HCEC 1CT (cell line): Measurements from ENCODE around the gene STPG3.

Experiments
- DNase-seq: peaks from one replicate; pipeline ENCODE4 v3.0.0-alpha.2; 2017

STPG3 gene

GRCh38 chr9:137222190-137223077 is 28.7 kb upstream of the STPG3 start, which contains the start of gene RNF208:
RNF208 (minus strand) TSS chr9:137222240; CDS start chr9:137221212, 1,028 bp downstream.
- DNase-seq = no peak

- DNase-seq = peak; percentile 98
Measured at GRCh38 chr9:137223078-137223970, 27.8 kb upstream of the STPG3 start.

- DNase-seq = no peak
Measured at GRCh38 chr9:137224830-137225694, 26.0 kb upstream of the STPG3 start, which contains the start of gene CYSRT1. CYSRT1 (plus strand) TSS chr9:137225174; CDS start chr9:137225622, 448 bp downstream.

- no peak for DNase-seq
Measured at GRCh38 chr9:137225699-137226331, 25.3 kb upstream of the STPG3 start.

GRCh38 chr9:137226338-137227053 is 24.6 kb upstream of the STPG3 start:
- DNase-seq = no peak

- peak; percentile 55 for DNase-seq
Measured at GRCh38 chr9:137227054-137227852, 23.8 kb upstream of the STPG3 start, which contains the start of gene RNF224. RNF224 (plus strand) TSS chr9:137227502; CDS start chr9:137228336, 834 bp downstream.

- DNase-seq = no peak
Measured at GRCh38 chr9:137227853-137228505, 23.1 kb upstream of the STPG3 start.

- no peak for DNase-seq
Measured at GRCh38 chr9:137228506-137228967, 22.5 kb upstream of the STPG3 start.

GRCh38 chr9:137228968-137229896 is 21.9 kb upstream of the STPG3 start:
- no peak for DNase-seq

GRCh38 chr9:137229903-137230704 is 21.0 kb upstream of the STPG3 start:
- DNase-seq = no peak

GRCh38 chr9:137230705-137231371 is 20.2 kb upstream of the STPG3 start, which contains the start of gene SLC34A3:
SLC34A3 (plus strand) TSS chr9:137230901; CDS start chr9:137231703, 802 bp downstream.
- DNase-seq = no peak

GRCh38 chr9:137231372-137232039 is 19.6 kb upstream of the STPG3 start:
- DNase-seq = no peak

GRCh38 chr9:137232101-137232500 is 19.0 kb upstream of the STPG3 start:
- no peak for DNase-seq

- no peak for DNase-seq
Measured at GRCh38 chr9:137232510-137232909, 18.6 kb upstream of the STPG3 start.

- DNase-seq = no peak
Measured at GRCh38 chr9:137233143-137233980, 17.7 kb upstream of the STPG3 start.
